ENCODE results near the gene FBXO42.

The FBXO42 gene

GRCh38 chr1:16204216-16204615 lies 148.1 kb downstream of the FBXO42 start:
- TF ChIP-seq PAX5 (IDR thresholded peaks at IDR 0.05; ENCODE audit: insufficient read depth, low read length, severe bottlenecking) (no peak), POU2F2 (IDR thresholded peaks at IDR 0.05; ENCODE audit: low read depth, low read length) (no peak), POLR2AphosphoS5 (IDR thresholded peaks at IDR 0.05; ENCODE audit: low read depth, low read length) (no peak), SPI1 (IDR thresholded peaks at IDR 0.05; ENCODE audit: low read depth, low read length) (no peak), POLR2A (IDR thresholded peaks at IDR 0.05; ENCODE audit: low read depth, low read length) (no peak), TAF1 (IDR thresholded peaks at IDR 0.05; ENCODE audit: low read depth, low read length) (no peak)
- DNase-seq (ENCODE audit: insufficient read length, low spot score) (no peak), FAIRE-seq (no peak)

GRCh38 chr1:16203550-16203949 lies 148.7 kb downstream of the FBXO42 start:
- DNase-seq (ENCODE audit: insufficient read length, low spot score) = no peak
- TF ChIP-seq POU2F2 (IDR thresholded peaks at IDR 0.05; ENCODE audit: low read depth, low read length) (no peak), TAF1 (IDR thresholded peaks at IDR 0.05; ENCODE audit: low read depth, low read length) (no peak), SPI1 (IDR thresholded peaks at IDR 0.05; ENCODE audit: low read depth, low read length) (no peak), PAX5 (IDR thresholded peaks at IDR 0.05; ENCODE audit: insufficient read depth, low read length, severe bottlenecking) (no peak), POLR2A (IDR thresholded peaks at IDR 0.05; ENCODE audit: low read depth, low read length) (no peak), POLR2AphosphoS5 (IDR thresholded peaks at IDR 0.05; ENCODE audit: low read depth, low read length) (no peak)
- no peak for FAIRE-seq

GRCh38 chr1:16202281-16203210 lies 149.7 kb downstream of the FBXO42 start:
- TF ChIP-seq SPI1 (IDR thresholded peaks at IDR 0.05; ENCODE audit: low read depth, low read length) (no peak), PAX5 (IDR thresholded peaks at IDR 0.05; ENCODE audit: insufficient read depth, low read length, severe bottlenecking) (no peak), POLR2A (IDR thresholded peaks at IDR 0.05; ENCODE audit: low read depth, low read length) (no peak)
- FAIRE-seq = no peak
- no peak for DNase-seq (ENCODE audit: insufficient read length, low spot score)

GRCh38 chr1:16199700-16200099 lies 152.6 kb downstream of the FBXO42 start:
- FAIRE-seq = no peak
- TF ChIP-seq PAX5 (IDR thresholded peaks at IDR 0.05; ENCODE audit: insufficient read depth, low read length, severe bottlenecking) (no peak), POU2F2 (IDR thresholded peaks at IDR 0.05; ENCODE audit: low read depth, low read length) (no peak), TAF1 (IDR thresholded peaks at IDR 0.05; ENCODE audit: low read depth, low read length) (no peak), POLR2AphosphoS5 (IDR thresholded peaks at IDR 0.05; ENCODE audit: low read depth, low read length) (no peak), SPI1 (IDR thresholded peaks at IDR 0.05; ENCODE audit: low read depth, low read length) (no peak), POLR2A (IDR thresholded peaks at IDR 0.05; ENCODE audit: low read depth, low read length) (no peak)
- DNase-seq (ENCODE audit: insufficient read length, low spot score) = no peak

- DNase-seq (ENCODE audit: insufficient read length, low spot score) = no peak
- TF ChIP-seq TAF1 (IDR thresholded peaks at IDR 0.05; ENCODE audit: low read depth, low read length) (no peak), POU2F2 (IDR thresholded peaks at IDR 0.05; ENCODE audit: low read depth, low read length) (no peak), POLR2A (IDR thresholded peaks at IDR 0.05; ENCODE audit: low read depth, low read length) (no peak), PAX5 (IDR thresholded peaks at IDR 0.05; ENCODE audit: insufficient read depth, low read length, severe bottlenecking) (no peak), POLR2AphosphoS5 (IDR thresholded peaks at IDR 0.05; ENCODE audit: low read depth, low read length) (no peak), SPI1 (IDR thresholded peaks at IDR 0.05; ENCODE audit: low read depth, low read length) (no peak)
- FAIRE-seq = no peak
Measured at GRCh38 chr1:16199157-16199501, 153.2 kb downstream of the FBXO42 start.

GRCh38 chr1:16198444-16199156 lies 153.7 kb downstream of the FBXO42 start:
- DNase-seq (ENCODE audit: insufficient read length, low spot score) = no peak
- TF ChIP-seq POLR2A (IDR thresholded peaks at IDR 0.05; ENCODE audit: low read depth, low read length) = no peak
- no peak for TF ChIP-seq PAX5 (IDR thresholded peaks at IDR 0.05; ENCODE audit: insufficient read depth, low read length, severe bottlenecking)
- no peak for TF ChIP-seq POLR2AphosphoS5 (IDR thresholded peaks at IDR 0.05; ENCODE audit: low read depth, low read length)
- TF ChIP-seq TAF1 (IDR thresholded peaks at IDR 0.05; ENCODE audit: low read depth, low read length) = no peak
- TF ChIP-seq POU2F2 (IDR thresholded peaks at IDR 0.05; ENCODE audit: low read depth, low read length) = no peak
- TF ChIP-seq SPI1 (IDR thresholded peaks at IDR 0.05; ENCODE audit: low read depth, low read length) = no peak
- no peak for FAIRE-seq

- FAIRE-seq (no peak), DNase-seq (ENCODE audit: insufficient read length, low spot score) (no peak)
- TF ChIP-seq TAF1 (IDR thresholded peaks at IDR 0.05; ENCODE audit: low read depth, low read length) (no peak), POLR2A (IDR thresholded peaks at IDR 0.05; ENCODE audit: low read depth, low read length) (no peak), PAX5 (IDR thresholded peaks at IDR 0.05; ENCODE audit: insufficient read depth, low read length, severe bottlenecking) (no peak), POU2F2 (IDR thresholded peaks at IDR 0.05; ENCODE audit: low read depth, low read length) (no peak), POLR2AphosphoS5 (IDR thresholded peaks at IDR 0.05; ENCODE audit: low read depth, low read length) (no peak), SPI1 (IDR thresholded peaks at IDR 0.05; ENCODE audit: low read depth, low read length) (no peak)
Measured at GRCh38 chr1:16196874-16197273, 155.4 kb downstream of the FBXO42 start.
